Activated naive CD4-positive, alpha-beta T cell treated with Interleukin-2 at 50 U/mL for 16 hours (primary cell): ENCODE results near the gene ATF7.

Experiments
- DNase-seq: peaks from one replicate; pipeline ENCODE4 v3.0.0-alpha.2; 2020

Gene ATF7

DNA sequence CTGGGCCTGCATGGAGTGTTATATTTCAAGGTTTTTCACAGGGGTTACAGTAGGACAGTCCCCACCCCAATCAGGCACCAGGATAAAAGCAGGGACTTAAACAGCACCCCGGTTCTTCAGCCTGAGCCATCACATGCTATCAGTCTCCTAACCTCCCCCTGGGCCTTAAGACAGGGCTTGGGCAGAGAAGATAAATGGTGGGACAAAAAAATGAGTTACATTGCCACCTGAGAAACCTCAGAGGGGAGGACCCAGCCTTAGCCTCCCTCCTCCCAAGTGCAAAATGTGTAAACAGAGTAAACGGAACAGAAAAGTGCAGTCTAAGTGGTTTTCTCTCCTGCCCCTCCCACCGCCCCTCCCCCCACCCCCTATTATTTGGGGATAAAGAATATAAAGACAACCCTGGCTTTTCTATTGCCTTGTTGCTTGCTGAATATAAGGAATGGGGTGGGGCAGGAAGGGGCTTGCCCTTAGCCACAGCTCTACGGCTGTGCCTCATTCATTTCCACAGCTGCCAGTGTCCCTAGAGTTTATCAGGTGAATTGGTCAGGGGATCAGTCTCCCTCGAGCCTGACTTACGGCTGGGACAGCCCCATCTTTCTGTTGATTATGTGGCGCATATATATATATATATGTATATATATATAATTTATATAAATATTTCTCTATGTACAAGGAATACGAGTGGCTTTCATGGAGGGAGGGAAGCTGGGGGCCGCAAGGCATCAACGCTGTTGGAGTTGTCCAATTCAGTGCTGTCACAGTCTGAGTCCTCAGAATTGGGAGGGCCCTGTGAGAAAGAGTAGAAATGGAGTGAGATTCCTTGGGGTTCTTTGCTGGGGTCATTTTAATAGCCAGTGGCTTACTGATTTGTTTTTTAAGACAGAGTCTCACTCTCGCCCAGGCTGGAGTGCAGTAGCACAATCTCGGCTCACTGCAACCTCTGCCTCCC lies 145.4 kb downstream of the ATF7 start:
- DNase-seq: no peak

- no peak for DNase-seq
Measured at GRCh38 chr12:53479331-53479730, 146.9 kb downstream of the ATF7 start.

- DNase-seq: no peak
Measured at GRCh38 chr12:53478865-53479264, 147.3 kb downstream of the ATF7 start.

DNA sequence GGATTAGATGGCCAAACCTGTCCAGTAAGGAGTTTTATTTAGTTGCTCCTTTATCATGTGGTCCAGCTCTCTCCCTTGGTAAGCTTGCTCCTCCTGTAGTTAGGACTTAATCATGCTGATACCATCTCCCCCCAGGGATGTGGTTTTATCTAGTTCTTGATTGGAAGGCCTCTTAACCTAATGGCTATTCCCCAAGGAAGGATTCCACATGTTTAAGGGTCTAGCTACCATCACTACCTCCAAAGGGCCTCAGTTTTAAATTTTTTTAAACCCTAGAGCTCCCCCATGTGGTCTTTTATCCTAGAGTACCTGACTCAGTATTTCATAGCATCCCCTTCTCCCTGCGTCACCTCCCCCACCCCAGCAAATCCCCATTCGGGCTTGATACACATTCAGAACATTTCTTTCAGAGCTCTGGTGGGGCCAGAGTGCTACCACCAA lies 149.4 kb downstream of the ATF7 start:
- DNase-seq: no peak

DNA sequence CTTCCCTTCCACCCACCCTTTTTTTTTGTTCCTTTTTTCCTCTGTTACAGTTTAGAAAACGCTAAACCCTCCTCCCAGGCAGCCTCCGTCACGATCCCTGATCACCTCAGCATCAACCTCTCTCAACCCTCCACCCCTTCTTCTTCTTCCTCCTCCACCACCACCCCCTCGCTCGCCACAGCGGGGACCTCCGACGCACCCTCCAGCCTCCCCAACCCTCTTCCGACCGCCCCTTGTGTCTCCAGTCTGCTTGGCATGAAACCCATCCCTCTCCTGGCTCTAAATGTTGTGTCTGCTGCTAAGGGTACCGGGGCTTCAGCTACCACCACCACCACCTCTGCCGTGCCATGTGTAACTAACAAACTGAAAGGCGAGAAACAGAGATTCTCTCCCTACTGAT lies 151.4 kb downstream of the ATF7 start:
- no peak for DNase-seq

DNA sequence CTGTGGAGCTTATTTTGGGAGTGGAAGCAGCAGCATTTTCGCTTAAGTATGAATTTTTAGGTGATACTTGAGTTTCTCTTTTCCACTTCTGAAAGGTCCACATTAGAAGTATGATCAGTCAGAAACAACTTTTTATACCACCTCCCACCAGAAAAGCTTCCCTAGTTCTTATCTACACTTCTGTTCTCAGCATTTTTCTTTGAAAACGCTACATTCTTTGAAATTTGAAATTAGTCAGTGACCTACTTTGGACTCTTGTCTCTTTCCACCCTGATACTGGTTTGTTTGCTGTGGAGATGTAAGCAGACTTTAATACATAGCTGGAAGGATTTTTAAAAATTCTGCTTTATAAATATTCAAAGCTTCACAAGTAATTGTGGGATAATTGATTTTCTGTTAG lies 152.1 kb downstream of the ATF7 start:
- no peak for DNase-seq

DNA sequence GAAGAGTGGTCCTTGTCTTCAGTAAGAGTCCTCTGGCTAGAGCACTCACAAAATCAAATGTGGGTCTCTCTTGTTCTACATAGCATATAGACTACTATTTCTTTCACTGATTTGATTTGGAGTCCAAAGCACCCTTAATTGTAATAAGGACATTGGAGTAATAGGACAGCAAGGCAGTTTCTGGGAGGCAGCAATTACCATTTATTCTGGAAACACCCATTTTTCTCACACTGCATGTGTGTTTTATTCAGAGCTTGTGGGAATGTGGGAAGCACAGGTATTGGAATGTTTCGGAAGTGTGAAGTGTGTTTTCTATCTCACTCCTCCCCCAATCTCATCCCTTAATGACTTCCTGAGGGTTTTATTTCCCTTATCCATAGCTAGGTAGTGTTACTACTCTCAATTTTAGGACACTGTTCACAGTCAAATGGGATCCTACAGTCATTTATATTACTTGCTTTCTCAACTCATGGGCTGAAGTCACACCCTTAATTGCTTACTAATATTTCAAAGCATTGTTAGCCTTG lies 154.1 kb downstream of the ATF7 start:
- DNase-seq: no peak

DNA sequence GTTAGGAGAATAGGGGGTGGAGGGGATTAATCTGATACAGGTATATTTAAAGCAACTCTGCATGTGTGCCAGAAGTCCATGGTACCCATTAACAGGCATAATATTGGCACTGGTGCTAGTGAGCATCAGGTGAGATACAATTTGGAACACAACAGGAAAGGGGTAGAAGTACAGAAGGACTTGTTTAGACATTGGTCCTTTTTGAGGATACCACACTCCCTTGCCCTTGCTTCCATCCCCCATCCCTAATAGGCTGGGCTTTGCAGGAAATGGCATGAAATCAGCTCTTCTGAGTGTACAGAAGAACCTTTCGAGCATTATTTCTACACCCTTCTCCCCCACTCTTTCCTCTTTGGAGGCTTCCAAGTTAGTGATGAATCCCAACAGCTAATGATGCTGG lies 157.9 kb downstream of the ATF7 start:
- no peak for DNase-seq

- no peak for DNase-seq
Measured at GRCh38 chr12:53467880-53468279, 158.3 kb downstream of the ATF7 start.

DNA sequence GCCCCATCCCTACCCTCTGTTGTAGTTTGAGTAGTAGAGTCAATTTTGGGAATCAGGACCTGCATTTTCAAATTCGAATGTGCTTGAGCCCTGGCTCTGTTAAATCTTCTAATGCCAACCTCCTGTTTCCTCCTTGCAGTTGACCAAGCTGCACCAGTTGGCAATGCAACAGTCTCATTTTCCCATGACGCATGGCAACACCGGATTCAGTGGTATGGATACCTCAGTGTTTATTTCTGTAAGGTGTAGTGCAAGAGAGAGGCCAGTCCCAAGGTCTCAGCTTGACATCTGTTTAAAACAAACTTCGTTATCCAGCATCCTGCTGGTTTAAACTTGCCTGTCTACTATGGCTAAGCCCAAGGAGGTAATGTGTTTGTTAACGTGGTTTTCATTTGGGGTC lies 159.1 kb downstream of the ATF7 start:
- DNase-seq: no peak

- DNase-seq: no peak
Measured at GRCh38 chr12:53466640-53467039, 159.5 kb downstream of the ATF7 start.

GRCh38 chr12:53465679-53466078 lies 160.5 kb downstream of the ATF7 start:
- DNase-seq: no peak

- no peak for DNase-seq
Measured at GRCh38 chr12:53464685-53465418, 161.3 kb downstream of the ATF7 start.

DNA sequence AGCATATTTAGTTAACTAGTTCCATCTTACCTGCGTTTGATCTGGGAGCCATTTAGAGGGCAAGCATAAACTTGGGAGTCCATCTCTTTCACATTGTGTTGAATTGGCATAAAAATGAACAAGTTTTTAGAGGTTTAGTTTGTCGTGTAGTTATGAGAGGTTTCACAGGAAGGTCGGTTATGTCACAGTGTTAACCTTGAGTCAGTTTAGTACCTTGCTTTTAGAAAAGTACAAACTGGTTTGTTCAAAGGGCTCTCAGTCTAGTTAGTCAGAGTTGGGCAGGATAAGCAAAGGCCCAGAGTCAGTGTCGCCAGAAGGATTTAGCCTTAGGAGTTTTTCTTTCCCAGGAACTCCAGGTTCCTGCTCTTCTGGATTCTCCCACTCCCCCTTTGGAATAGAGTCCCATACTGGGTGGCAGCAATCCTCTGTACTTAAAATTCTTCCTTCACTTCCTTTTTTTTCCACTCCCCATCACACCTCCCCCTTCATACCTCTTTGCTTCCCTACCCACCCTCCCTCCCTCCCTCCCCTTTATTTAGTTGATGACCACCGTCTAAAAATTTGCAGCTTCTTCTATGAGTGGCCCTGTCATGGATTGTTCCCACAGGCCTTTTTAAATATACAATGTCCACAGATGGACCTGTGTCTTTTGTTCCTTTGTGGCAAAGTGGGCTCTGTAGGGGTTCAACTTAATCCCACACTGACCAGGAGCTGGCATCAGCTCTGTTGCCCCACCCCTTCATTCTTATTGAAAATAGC lies 162.2 kb downstream of the ATF7 start:
- no peak for DNase-seq

DNA sequence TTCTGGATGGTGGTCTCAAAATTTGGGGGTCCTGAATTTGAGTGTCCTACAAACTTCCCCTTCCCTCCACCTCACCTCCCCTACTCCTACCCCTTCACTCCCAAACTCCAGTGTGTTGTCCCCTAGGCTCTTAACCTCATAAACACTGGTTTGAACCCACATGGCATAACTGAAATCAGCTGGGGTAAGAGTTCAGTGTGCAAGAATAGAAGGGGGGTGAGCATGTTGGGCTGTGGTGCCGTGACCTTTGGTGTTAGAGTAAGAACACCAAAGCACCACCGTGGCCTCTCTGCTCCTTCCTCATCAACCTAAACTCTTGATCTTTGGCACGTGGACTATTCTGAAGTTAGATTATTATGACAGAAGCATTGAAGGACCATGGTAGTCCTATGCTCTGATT lies 163.2 kb downstream of the ATF7 start:
- DNase-seq: no peak

DNA sequence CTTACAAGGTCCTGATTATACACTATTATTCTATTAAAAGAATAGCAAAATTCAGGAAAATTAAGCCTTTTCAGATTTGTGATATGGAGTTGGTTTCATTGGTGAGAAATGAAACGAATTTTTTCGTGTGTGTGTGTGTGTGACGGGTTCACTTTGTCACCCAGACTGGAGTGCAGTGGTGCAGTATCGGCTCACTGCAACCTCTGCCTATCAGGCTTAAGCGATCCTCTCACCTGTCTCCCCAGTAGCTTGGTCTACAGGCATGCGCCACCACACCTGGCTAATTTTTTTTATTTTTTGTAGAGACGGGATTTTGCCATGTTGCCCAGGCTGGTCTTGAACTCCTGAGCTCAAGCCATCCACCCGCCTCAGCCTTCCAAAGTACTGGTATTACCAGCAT lies 164.6 kb downstream of the ATF7 start:
- DNase-seq: no peak

- DNase-seq: no peak
Measured at GRCh38 chr12:53461059-53461458, 165.1 kb downstream of the ATF7 start.

GRCh38 chr12:53459097-53459496 lies 167.1 kb downstream of the ATF7 start:
- no peak for DNase-seq
